ENCODE measurements around the gene ST6GALNAC4.

DNA sequence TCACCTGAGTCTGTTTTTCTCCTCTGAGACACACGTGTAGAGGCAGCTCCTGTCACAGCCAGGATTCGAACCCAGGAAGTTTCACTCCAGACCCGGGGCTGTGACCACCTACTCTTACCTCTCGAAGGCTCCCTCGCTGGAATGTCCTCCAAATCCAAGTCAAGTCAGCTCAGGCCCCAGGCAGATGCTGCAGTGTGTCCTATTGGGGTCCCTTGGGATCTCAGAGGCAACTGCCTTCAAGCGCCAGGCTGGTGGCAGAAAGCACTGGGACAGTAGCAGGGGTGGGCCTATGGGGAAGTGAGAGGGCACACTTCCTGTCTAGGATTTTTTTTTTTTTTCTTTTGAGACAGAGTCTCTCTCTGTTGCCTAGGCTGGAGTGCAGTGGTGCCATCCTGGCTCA lies 762 bp upstream of the ST6GALNAC4 start:
- TF ChIP-seq, protein P1, sequence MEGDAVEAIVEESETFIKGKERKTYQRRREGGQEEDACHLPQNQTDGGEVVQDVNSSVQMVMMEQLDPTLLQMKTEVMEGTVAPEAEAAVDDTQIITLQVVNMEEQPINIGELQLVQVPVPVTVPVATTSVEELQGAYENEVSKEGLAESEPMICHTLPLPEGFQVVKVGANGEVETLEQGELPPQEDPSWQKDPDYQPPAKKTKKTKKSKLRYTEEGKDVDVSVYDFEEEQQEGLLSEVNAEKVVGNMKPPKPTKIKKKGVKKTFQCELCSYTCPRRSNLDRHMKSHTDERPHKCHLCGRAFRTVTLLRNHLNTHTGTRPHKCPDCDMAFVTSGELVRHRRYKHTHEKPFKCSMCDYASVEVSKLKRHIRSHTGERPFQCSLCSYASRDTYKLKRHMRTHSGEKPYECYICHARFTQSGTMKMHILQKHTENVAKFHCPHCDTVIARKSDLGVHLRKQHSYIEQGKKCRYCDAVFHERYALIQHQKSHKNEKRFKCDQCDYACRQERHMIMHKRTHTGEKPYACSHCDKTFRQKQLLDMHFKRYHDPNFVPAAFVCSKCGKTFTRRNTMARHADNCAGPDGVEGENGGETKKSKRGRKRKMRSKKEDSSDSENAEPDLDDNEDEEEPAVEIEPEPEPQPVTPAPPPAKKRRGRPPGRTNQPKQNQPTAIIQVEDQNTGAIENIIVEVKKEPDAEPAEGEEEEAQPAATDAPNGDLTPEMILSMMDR (IDR thresholded peaks at IDR 0.05) = no peak
- no peak for TF ChIP-seq POLR2A (IDR thresholded peaks at IDR 0.05)

Data from lower leg skin (tissue), 3 donors.